Mononuclear cell (primary cell): ENCODE results near the gene PPFIA1. TPM values are rescaled to one million over a fixed set of nuclear protein-coding genes. Genes with fewer than 3 reads are reported as not detected.

Experiments used
- H3K27me3 ChIP-seq: 2 replicates; pipeline ENCODE4 v1.6.0; 2011; ENCODE audit warnings: low read length, control low read depth; ENCODE audit not compliant: insufficient read depth
- H3K4me1 ChIP-seq: 2 replicates; pipeline ENCODE4 v1.5.1; 2011; ENCODE audit warnings: mild to moderate bottlenecking, low read length, control low read depth; ENCODE audit not compliant: insufficient read depth
- H3K4me3 ChIP-seq: 2 replicates; pipeline ENCODE4 v1.5.1; 2011; ENCODE audit warnings: mild to moderate bottlenecking, low read length, moderate library complexity
- H3K9me3 ChIP-seq: 2 replicates; pipeline ENCODE4 v1.5.1; 2011; ENCODE audit warnings: low read depth, mild to moderate bottlenecking, control low read depth, low read length
- total RNA-seq: library from RNA; depleted of rRNA; stranded (reverse); fragments of >200 nt; gene quantifications from one replicate; pipeline ENCODE4 v1.2.3, GENCODE V29; 2012

PPFIA1 gene
- total RNA-seq, 1 donor, result 31.4 TPM

DNA sequence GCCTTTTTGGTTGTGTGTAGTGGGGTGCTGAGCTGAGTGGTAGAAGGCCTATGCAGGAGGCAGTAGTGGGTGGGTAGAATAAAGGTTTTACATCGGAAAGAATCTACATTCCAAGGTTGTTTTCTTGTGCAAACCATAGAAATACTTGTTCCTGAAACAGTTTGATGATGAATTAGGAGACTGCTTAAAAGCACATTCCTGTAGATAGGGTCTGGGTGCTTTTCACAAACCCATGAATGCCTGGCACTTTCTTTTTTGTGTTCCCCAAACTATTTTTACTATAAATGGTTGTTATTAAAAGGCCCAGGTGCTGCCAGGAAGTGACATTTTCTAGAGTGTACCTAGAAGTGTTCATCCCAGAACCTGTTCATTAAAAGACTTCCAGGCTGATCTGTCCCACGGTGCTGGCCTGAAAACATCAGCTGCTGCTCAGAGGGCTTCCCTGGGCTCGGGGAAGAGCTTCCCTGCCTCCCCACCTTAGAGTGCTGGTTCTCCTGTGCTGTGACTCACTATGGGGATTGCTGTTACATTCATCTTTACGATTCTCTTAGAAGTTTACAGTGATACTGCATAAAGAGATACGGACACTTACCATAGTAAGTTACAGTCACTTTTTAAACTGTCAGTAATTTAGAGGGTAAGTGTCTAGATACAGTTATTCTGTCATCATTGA, 27.9 kb downstream of the PPFIA1 start:
- Histone ChIP-seq H3K9me3 (no peaks in the 10 kb centered on the region), H3K27me3 (no peaks in the 10 kb centered on the region), H3K4me1 (no peaks in the 10 kb centered on the region), H3K4me3 (no peak overlapping the region)

DNA sequence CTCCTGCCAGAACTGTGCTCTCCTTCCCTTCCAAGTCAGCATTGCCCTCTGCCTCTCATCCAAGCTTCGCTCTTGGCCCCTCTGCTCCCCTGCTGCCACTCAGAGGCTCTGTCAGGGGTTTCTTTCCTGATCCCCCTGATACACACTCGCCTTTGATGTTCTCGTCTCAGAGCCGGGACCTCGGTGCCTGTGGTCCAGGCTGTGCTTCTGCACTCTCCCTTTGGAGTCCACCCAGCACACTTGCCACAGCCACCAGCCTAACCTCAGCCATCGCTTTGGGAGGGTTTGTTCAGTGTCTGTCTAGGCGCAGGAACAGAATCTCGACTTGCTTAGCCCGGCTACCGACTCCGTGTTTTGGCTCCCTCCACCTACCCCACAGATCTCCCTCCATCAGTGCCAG, 29.1 kb downstream of the PPFIA1 start:
- Histone ChIP-seq H3K4me1 (no peaks in the 10 kb centered on the region), H3K4me3 (no peak overlapping the region), H3K9me3 (no peaks in the 10 kb centered on the region), H3K27me3 (no peaks in the 10 kb centered on the region)

DNA sequence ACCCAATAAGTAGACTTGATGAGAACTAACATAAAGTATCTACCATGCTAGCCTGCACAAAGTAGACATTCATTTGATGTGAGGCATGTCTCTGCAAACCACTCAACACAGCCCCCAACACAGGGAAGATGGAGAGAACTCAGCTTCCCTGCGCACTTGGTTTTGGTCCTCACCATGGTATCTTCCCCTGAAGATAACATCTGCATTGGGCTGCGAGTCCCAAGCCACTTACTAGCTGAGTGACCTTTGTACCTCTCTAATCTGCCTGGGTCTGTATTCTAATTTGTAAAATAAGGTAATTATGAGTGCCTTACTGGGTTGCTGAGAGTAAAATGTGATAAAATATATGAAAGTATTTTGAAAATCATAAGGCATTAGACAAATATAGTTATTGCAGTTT, 30.7 kb downstream of the PPFIA1 start:
- H3K9me3 ChIP-seq, result no peaks in the 10 kb centered on the region
- no peak overlapping the region for H3K4me3 ChIP-seq
- H3K4me1 ChIP-seq, result no peaks in the 10 kb centered on the region
- no peaks in the 10 kb centered on the region for H3K27me3 ChIP-seq

DNA sequence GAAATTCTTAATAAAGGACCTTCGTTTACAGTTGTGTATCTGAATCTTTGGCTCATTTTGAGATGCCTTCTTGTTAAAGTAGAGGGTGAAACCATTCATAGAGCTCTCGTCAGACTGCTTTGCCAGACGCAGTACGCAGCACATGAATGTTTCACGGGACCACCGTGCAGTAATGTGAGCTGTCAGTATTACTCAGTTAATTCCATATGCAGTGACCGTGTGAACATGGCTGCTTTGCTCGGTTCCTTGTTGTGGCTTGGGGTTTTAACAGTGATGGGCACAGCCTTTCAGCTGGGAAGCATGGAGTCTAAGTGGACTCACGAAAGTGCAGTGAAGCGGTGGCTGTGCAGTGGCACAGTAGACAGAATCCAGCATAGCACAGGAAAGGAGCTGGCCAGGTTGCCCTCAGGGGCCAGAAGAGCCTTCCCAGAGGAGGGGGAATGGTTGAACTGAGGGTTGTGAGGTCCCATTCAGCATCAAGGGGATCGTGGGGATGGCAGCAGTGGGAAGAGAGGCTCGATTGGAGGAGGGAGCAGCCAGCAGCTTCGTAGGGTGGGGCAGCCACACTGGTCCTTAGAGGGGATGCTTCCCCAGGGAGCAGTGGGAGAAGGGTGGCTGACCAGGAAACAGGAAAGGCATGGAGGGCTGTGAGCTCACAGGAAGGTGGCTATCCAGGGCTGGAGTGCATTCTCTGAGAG, 31.4 kb downstream of the PPFIA1 start:
- H3K4me3 ChIP-seq, result no peak overlapping the region
- no peaks in the 10 kb centered on the region for H3K9me3 ChIP-seq
- H3K4me1 ChIP-seq, result no peaks in the 10 kb centered on the region
- H3K27me3 ChIP-seq, result no peaks in the 10 kb centered on the region

DNA sequence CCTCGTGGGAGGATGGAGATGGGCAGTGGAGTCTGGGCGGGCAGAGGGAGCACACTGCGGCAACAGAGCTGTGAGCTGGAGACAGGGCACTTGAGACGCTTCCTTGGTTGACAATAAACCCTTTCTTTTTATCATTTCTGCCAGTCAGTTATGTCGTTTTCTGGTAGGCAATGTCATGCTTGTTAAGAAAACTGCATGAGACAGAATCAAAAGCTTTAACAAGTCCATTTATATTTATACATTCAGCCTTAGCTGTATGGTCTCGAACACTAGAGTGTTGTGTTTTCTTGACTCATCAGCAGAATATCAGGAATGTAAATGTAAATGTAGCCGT, 31.9 kb downstream of the PPFIA1 start:
- H3K9me3 ChIP-seq, result no peaks in the 10 kb centered on the region
- no peaks in the 10 kb centered on the region for H3K27me3 ChIP-seq
- no peak overlapping the region for H3K4me3 ChIP-seq
- peaks cover under 1% of the 10 kb centered on the region for H3K4me1 ChIP-seq

DNA sequence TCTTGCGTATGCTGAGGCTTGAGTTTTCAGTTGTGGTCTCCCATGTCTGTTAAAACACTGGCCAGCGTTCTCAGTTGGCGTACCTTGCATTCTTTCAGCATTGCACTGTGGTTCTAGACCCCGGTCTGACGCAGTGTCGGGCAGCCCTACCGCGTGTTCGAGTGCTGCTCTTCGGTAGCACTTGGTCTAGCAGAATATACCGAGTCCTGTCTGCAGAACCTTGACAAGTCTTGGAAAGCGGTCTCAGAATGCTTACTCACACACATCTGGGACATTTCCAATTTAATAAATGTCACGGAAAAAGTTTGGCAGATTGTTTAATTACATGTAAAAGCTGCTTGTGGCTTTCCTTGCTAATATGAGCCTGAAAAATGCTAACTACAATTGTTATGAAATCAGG, 32.6 kb downstream of the PPFIA1 start:
- no peak overlapping the region for H3K4me3 ChIP-seq
- no peaks in the 10 kb centered on the region for H3K9me3 ChIP-seq
- H3K4me1 ChIP-seq, result peaks cover 3% of the 10 kb centered on the region

DNA sequence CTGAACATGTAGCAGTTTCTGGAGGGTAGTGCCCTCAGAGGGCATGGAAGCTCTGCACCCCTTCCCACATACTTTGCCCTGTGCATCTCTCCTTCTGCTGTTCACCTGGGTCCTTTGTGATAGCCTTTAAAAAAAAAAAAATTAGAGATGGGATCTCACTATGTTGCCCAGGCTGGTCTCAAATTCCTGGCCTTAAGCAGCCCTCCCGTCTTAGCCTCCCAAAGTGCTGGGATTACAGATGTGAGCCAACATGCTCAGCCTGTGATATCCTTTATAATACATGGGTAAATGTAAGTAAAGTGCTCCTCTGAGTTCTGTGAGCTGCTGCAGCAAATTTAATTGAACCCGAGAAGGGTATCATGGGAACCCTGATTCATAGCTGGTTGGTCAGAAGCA, 33.7 kb downstream of the PPFIA1 start:
- H3K4me3 ChIP-seq, result no peak overlapping the region

More for the DNA sequence above, 32.6 kb downstream of the PPFIA1 start:
- no peaks in the 10 kb centered on the region for H3K27me3 ChIP-seq

DNA sequence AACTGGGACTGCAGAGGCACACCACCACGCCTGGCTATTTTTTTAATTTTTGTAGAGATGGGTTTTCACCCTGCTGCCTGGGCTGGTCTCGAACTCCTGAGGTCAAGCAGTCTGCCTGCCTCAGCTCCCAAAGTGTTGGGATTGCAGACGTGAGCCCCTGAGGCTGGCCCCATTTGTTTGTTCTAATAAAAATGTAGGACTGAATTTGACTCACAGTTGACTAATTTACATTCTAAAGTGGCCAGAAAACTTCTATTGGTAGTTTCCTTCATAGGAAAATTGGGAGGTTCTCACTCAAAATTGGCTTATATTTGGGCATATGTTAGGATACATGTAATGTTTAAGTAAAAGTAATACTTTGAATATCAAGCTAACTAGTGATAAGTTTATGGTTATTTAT, 35.0 kb downstream of the PPFIA1 start:
- Histone ChIP-seq H3K4me1 (peaks cover 3% of the 10 kb centered on the region), H3K4me3 (no peak overlapping the region), H3K27me3 (no peaks in the 10 kb centered on the region), H3K9me3 (no peaks in the 10 kb centered on the region)

More for the DNA sequence above, 33.7 kb downstream of the PPFIA1 start:
- H3K27me3 ChIP-seq, result no peaks in the 10 kb centered on the region
- no peaks in the 10 kb centered on the region for H3K9me3 ChIP-seq
- peaks cover 3% of the 10 kb centered on the region for H3K4me1 ChIP-seq

DNA sequence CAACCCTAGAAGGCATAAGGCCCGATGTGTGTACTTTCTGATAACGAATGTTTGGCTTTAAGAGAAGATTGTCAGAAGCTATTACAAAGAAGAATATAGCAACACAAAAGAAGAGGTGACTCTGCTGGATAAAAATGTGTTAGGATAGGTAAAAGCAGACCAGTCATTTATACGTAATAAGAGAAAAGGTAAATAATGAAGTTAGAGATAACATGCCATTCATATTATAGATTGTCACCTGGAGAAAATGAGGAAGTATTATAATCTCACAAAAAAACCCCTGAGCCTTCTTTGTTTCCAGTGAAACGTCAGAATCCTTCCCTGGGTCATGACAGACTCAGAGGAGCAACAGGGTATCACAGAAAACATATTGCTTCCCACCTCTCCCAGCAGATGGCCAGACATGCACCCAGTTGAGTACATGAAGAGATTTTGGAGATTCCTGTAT, 36.1 kb downstream of the PPFIA1 start:
- H3K4me1 ChIP-seq, result peaks cover 3% of the 10 kb centered on the region
- no peak overlapping the region for H3K4me3 ChIP-seq
- H3K9me3 ChIP-seq, result no peaks in the 10 kb centered on the region
- H3K27me3 ChIP-seq, result no peaks in the 10 kb centered on the region

DNA sequence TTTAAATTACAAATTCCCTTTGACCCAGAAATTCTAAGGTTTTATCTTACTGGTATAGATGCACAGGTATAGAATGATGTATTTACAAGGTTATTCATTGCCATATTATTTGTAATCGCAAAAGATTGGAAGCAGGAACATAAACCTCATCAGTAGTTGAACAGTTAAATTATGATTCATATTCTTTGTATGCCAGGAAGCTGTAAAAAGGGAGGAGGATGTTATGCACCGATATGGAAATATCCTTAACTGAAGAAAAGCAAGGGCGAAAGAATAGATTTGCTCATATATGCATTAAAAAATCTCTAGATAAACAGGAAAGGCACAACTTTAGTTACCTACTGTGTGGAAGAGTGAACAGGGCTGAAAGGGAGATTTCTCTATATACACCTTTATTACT, 36.7 kb downstream of the PPFIA1 start:
- H3K27me3 ChIP-seq, result no peaks in the 10 kb centered on the region
- no peaks in the 10 kb centered on the region for H3K9me3 ChIP-seq
- H3K4me1 ChIP-seq, result peaks cover 3% of the 10 kb centered on the region
- no peak overlapping the region for H3K4me3 ChIP-seq

DNA sequence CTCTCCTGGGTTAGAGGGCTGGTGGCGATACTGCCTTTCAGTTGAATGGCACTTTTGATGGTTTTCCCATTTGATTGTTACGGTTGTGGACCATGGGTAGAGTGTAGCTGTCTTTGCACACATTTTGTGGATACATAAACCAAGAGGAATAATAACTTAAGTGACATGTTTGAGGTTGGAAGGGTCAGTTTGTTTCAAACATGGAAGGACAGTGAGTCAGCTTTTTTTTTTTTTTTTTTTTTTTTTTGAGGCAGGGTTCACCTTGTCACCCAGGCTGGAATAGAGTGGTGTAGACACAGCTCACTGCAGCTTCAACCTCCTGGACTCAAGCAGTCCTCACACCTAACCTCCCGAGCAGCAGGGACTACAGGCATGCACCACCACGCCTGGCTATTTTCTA, 41.1 kb downstream of the PPFIA1 start:
- H3K27me3 ChIP-seq, result no peaks in the 10 kb centered on the region
- no peak overlapping the region for H3K4me3 ChIP-seq
- peaks cover 38% of the 10 kb centered on the region for H3K4me1 ChIP-seq
- no peaks in the 10 kb centered on the region for H3K9me3 ChIP-seq

DNA sequence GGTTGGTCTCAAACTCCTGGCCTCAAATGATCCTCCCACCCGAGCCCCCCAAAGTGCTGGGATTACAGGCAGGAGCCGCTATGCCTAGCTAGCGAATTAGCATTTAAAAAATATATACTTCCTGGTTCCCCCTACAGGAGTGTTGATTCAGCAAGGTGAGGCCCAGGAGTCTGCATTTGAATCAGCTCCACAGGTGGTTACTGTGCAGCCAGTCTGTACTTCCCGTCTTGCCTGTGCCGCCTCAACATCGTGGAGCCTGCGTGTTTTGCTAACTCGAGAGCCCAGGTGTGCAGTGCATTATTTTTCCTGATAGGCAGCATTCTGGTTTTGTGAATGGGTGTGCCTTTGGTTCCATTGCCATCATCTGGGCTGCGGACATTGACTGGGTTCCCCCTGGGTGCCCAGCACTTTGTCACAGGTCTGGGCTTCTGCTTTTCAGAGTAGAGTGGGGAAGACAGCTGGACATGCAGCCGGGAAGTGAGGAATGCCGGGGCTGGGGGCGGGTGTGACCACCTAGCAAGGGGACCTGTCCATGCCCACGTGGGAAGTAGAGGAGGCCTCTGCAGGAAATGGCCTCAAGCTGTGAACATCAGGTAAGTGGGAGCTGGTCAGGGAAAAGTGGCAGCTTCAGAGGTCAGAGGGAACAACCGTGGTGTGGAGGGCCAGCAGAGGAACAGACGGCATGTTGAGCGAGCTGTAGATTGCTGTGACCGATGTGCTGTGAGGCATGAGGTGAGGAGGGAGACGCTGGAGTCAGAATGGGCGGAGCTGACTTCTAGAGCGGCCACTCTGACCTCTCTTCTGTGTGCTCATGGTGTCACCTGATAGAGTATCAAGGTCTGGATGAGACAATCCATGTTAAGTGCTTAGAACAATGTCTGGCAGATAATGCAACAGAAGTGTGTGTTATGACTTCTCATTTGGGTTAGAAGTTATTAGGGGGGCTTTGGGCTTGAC, 42.2 kb downstream of the PPFIA1 start:
- Histone ChIP-seq H3K27me3 (no peaks in the 10 kb centered on the region), H3K9me3 (no peaks in the 10 kb centered on the region), H3K4me3 (no peak overlapping the region), H3K4me1 (peaks cover 41% of the 10 kb centered on the region)

DNA sequence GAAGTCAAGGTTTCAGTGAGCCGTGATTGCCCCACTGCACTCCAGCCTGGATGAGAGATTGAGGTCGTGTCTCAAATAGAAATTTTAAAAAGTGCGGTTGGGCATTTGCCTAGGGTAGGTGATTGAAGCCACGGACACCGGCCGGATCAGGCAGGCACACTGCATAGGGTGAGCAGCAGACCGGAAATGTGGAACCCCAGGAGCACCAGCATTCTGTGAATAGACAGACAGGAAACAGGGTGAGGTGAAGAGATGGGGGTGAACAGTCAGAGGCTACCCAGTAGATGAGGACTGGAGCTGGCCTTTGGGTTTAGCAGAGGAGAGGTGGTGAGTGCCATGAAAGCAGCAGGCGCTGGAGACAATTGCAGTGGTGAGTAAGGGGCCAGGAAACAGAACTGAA, 43.5 kb downstream of the PPFIA1 start:
- Histone ChIP-seq H3K4me3 (no peak overlapping the region), H3K4me1 (peaks cover 50% of the 10 kb centered on the region), H3K27me3 (no peaks in the 10 kb centered on the region), H3K9me3 (no peaks in the 10 kb centered on the region)

DNA sequence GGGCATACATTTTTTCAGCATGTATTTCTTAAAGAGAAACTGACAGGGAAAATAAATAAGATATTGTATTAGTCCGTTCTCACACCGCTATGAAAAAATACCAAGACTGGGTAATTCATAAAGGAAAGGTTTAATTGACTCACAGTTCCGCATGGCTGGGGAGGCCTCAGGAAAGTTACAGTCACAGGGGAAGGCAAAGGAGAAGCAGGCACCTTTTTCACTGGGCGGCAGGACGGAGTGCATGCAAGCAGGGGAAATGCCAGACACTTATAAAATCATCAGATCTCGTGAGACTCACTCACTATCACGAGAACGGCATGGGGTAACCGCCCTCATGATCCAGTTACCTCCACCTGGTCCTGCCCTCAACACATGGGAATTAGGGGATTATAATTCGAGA, 44.2 kb downstream of the PPFIA1 start:
- peaks cover 50% of the 10 kb centered on the region for H3K4me1 ChIP-seq
- H3K27me3 ChIP-seq, result no peaks in the 10 kb centered on the region
- H3K9me3 ChIP-seq, result no peaks in the 10 kb centered on the region
- no peak overlapping the region for H3K4me3 ChIP-seq

DNA sequence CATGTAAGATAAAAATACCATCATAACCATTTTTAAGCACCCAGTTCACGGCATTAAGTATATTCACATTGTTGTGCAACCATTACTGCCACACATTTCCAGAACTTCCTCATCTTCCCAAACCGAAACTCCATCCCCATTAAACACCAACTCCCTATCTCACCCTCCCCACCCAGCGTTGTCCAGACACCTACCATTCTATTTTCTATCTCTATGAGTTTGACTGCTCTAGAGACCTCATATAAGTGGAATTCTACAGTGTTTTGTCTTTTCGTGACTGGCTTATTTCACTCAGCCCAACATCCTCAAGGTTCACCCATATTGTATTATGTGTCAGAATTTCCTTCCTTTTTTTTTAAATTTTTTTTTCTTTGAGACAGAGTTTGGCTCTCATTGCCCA, 45.2 kb downstream of the PPFIA1 start:
- Histone ChIP-seq H3K9me3 (no peaks in the 10 kb centered on the region), H3K4me3 (no peak overlapping the region), H3K4me1 (peaks cover 50% of the 10 kb centered on the region), H3K27me3 (no peaks in the 10 kb centered on the region)
